ENCODE measurements around the gene ZBTB40. TPM values are rescaled to one million over a fixed set of nuclear protein-coding genes. Genes with fewer than 3 reads are reported as not detected.

Gene ZBTB40
- total RNA-seq, 1 experiment from 2014 or later, result 16.3 TPM

DNA sequence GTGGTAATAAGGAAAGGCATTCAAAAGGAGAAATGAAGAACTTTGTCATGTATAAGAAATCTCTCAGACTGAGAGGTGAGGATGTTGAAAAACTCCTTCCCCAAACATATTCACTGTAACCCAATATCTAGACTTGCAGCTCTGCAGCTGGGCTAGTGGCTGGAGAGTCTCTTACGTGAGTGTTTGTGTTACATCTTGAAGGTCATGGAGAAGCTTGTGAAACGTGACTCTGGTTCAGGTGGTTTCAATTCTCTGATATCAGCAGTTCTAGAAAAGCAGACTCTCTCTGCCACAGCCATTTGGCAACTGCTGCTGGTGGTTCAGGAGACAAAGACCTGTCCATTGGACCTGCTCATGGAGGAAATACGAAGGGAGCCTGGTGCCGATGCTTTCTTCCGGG, 56.7 kb downstream of the ZBTB40 start:
- Histone ChIP-seq H3K27me3 (ENCODE audit: insufficient read depth, low read length) (no peaks in the 10 kb centered on the region), H2BK20ac (ENCODE audit: low read depth, low read length, poor library complexity, severe bottlenecking) (no peak overlapping the region), H3K79me2 (ENCODE audit: insufficient read depth, low read length) (no peaks in the 10 kb centered on the region), H3K14ac (ENCODE audit: insufficient read depth, low read length) (no peak overlapping the region), H4K8ac (replicated peaks; ENCODE audit: insufficient read length, low read depth, low read length) (no peak overlapping the region), H2BK15ac (ENCODE audit: low read depth, low read length) (no peak overlapping the region), H2BK5ac (ENCODE audit: insufficient read length, low read length) (no peak overlapping the region), H3K56ac (ENCODE audit: insufficient read length, low read depth, low read length) (no peak overlapping the region), H4K91ac (ENCODE audit: insufficient read length, low read depth, low read length) (no peak overlapping the region), H3K23me2 (ENCODE audit: insufficient read length, low read depth, low read length, poor library complexity, severe bottlenecking) (no peaks in the 10 kb centered on the region), H4K20me1 (ENCODE audit: control insufficient read depth, insufficient read depth, insufficient read length) (no peaks in the 10 kb centered on the region), H3K9me3 (ENCODE audit: control insufficient read depth, low read depth, low read length) (no peaks in the 10 kb centered on the region), H3K4me1 (ENCODE audit: insufficient read depth, low read length) (no peaks in the 10 kb centered on the region), H2AFZ (ENCODE audit: low read length) (no peak overlapping the region), H2BK12ac (ENCODE audit: insufficient read length, low read depth, low read length) (no peak overlapping the region), H3K27ac (ENCODE audit: insufficient read length, low read depth, low read length) (no peak overlapping the region), H2AK5ac (ENCODE audit: insufficient read length, low read length) (no peak overlapping the region), H3K9ac (ENCODE audit: extremely low read depth, insufficient read length, low read length) (no peak overlapping the region), H4K5ac (ENCODE audit: insufficient read length, low read depth, low read length) (no peak overlapping the region), H3T11ph (ENCODE audit: low read length) (no peak overlapping the region), H2BK120ac (ENCODE audit: low read depth, low read length, poor library complexity, severe bottlenecking) (no peak overlapping the region), H3K4ac (ENCODE audit: low read depth, low read length) (no peak overlapping the region), H3K18ac (ENCODE audit: insufficient read length, low read depth, low read length) (no peak overlapping the region), H3K79me1 (ENCODE audit: insufficient read depth, low read depth, low read length, poor library complexity, severe bottlenecking) (no peaks in the 10 kb centered on the region), H3K4me2 (ENCODE audit: insufficient read depth, insufficient read length, low read length) (no peak overlapping the region), H3K23ac (ENCODE audit: insufficient read length, low read depth, low read length) (no peak overlapping the region)
- TF ChIP-seq, protein P1, sequence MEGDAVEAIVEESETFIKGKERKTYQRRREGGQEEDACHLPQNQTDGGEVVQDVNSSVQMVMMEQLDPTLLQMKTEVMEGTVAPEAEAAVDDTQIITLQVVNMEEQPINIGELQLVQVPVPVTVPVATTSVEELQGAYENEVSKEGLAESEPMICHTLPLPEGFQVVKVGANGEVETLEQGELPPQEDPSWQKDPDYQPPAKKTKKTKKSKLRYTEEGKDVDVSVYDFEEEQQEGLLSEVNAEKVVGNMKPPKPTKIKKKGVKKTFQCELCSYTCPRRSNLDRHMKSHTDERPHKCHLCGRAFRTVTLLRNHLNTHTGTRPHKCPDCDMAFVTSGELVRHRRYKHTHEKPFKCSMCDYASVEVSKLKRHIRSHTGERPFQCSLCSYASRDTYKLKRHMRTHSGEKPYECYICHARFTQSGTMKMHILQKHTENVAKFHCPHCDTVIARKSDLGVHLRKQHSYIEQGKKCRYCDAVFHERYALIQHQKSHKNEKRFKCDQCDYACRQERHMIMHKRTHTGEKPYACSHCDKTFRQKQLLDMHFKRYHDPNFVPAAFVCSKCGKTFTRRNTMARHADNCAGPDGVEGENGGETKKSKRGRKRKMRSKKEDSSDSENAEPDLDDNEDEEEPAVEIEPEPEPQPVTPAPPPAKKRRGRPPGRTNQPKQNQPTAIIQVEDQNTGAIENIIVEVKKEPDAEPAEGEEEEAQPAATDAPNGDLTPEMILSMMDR (conservative IDR thresholded peaks at IDR 0.05), result no peak
- Mint-ChIP-seq H3K4me3 (no peak overlapping the region), H3K4me1 (no peaks in the 10 kb centered on the region), H3K27me3 (ENCODE audit: low read depth) (no peaks in the 10 kb centered on the region), H3K9me3 (no peaks in the 10 kb centered on the region), H3K36me3 (ENCODE audit: insufficient read depth in 1 of 3, low read depth in 3 of 3) (peaks cover 6 to 53% (median 13%) of the 10 kb centered on the region in 3 experiments; a peak in 5 of 7 replicates), H3K27ac (no peak overlapping the region)
- no peak for DNase-seq
- WGBS (ENCODE audit: extremely low coverage, insufficient read length, low lambda C conversion rate), result no CpG with 5 or more reads among the region's 5 CpGs
